Activated CD4-positive, CD25-positive, alpha-beta regulatory T cell treated with anti-CD3 and anti-CD28 coated beads, Interleukin-2, amount 50 U/mL, for 16 hours (primary cell): ENCODE data around the gene YBX1.
"Not testable (repeated sequence)": the region's sequence is repeated elsewhere in the genome, so short reads cannot be mapped to it uniquely, and the experiment has no call there.

Experiments used
- DNase-seq: peaks from one replicate; pipeline ENCODE4 v3.0.0-alpha.2; 2020; ENCODE audit warnings: low read depth, low spot score

YBX1 gene

GRCh38 chr1:42681741-42682483, at the start of gene YBX1:
YBX1 (plus strand) TSS chr1:42682418; CDS start chr1:42682566, 148 bp downstream.
- peak; percentile 89 for DNase-seq

GRCh38 chr1:42639116-42639515, 43.1 kb upstream of the YBX1 start:
- DNase-seq = no peak

DNA sequence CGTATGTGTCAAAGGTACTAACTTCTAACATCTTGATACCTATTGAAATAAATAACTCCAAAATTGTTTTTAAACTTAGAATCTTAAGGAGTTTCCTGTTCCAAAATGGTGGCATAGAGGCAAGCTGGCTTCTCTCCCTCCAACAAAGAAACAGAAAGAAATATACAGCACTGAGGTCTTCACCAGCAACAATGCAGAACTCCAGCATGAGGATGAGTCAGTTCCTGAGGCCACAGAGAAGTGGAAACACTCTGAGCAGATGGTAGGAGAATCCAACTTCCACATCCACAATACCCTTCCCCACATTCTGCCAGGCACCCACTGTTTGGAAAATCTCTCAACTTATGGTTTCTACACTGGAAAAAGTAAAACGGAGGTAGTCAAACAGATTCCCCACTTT, 36.2 kb upstream of the YBX1 start:
- no peak for DNase-seq

- DNase-seq = no peak
Observed at GRCh38 chr1:42657201-42657600, 25.0 kb upstream of the YBX1 start.

DNA sequence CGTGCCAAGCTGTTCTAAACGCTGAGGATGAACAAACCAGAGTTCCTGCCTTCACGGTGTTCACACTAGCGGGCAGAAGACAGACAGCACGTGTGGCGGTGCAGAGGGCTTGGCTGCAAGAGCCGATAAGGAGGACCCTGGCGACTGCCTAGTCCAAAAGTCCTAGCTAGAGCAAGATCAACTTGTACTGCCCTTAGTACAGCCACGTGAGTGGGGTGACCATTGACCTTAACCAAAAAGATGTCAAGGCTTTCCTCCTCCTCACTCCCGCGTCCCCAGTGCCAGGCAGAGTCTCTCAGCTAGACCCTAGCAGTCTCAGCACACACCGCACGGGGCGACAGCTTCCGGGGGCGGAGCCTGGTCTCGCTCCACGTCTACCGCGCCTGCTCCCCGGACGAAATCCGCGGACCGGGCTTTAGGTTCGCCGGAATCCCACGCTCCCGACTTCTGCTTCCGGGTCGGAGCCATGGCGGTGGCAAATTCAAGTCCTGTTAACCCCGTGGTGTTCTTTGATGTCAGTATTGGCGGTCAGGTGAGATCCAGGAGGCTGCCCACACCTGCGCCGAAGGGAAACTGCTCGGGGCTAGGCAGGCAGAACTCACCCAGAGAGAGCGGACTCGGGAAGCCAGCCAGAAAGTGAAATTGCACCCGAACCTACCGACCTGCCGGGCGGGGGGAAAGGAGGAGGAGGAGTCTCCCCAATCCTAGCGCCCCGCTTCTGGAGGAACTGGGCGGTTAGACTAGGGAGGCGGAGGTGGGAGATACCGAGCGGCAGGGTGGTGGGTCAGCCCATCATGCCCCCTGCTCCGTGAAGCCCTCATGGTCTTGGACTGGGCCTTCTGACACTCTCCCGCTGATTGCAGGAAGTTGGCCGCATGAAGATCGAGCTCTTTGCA, 24.0 kb upstream of the YBX1 start, which contains the start of gene PPIH:
TSS of gene PPIH (plus strand) at position 443 of the 896 bp plus-strand sequence. CDS start at position 467, 24 bp downstream.
- peak; percentile 85 for DNase-seq

GRCh38 chr1:42658877-42659337, 23.3 kb upstream of the YBX1 start:
- no peak for DNase-seq

DNA sequence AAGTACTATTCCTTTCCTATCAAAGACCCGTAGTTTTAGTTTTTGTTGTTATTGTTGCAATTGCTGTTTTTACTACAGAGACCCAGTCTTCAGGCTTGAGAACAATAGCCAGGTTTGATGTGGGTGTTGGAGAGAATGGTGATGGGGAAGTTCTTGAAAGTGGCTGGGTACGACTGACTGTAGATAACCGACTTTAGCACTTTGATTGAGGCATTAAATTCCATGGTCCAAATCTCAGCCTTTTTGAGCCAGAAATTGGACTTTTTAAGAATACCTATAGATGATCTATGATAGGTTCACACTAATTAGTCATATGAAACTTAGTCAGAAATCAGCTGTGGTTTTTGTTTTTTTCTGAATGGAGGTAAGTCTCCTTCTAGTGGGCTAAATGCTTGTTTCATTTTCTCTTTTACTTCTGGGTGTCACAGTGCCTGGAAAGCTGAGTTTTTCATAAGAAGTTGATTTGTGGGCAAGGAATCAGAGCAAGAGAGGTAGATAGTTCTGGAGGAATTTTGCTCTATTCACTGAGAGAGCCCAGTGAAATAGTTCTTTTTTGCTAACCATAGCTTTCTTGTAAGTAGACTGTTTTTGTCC, 21.2 kb upstream of the YBX1 start:
- DNase-seq = no peak

DNA sequence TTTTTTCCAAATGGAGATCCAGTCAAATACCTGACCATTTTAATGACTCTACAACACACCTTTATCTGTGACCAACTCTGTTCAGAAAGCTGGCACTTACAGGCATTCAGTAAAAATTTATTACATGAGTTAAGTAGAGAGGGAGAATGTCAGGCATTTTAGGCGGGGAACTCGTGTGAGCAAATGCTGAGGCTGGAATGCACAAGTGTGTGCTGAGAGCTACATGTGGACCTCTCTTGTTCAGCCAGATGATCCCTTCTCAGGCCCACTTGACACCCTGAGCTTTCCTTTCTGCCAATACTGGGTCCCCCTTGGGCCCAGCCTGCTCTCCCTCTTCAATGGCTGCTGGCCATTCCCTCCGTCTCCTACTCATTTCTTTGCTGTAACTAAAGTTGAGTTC, 12.3 kb upstream of the YBX1 start:
- DNase-seq = no peak

DNA sequence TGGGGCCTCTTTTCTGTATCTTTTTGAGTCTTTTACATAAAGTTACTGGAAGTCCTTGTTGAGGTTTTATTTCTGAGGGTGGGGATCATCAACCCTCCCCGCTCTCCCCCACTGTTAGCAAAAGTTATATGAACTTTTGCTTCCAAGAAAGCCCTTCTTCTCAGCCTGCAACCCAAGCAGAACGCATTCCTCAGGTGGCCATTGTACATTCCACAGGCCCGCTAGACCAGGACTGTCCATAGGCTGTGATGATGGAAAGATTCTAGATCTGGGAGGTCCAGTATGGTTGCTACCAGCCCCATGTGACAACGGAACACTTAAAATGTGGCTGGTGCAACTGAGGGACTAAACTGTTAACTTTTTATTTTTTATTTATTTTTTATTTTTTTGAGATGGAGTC, 11.8 kb upstream of the YBX1 start:
- DNase-seq = no peak

GRCh38 chr1:42674214-42674613, 8.0 kb upstream of the YBX1 start:
- DNase-seq = no peak

GRCh38 chr1:42674682-42675081, 7.5 kb upstream of the YBX1 start:
- DNase-seq = no peak

DNA sequence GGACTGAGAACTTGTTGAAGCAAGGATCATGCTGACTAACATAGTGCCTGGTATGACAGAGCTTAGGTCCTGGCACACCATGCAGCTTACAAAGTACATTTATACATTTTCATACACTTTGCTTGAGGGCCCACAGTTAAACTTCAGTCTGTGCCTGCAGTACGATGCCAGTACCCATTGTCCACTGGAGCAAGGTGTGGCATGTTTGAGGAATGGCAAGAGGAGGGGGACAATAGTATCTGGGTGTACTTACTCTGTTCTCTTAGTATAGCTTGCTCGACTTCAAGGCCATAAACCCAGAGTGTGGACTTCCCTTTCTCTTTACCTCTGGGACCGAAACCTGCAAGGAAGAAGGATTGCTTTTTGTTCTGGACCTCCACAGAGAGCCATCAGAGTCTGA, 6.8 kb upstream of the YBX1 start:
- DNase-seq = no peak

- no peak for DNase-seq
Observed at GRCh38 chr1:42676534-42677087, 5.6 kb upstream of the YBX1 start.

DNA sequence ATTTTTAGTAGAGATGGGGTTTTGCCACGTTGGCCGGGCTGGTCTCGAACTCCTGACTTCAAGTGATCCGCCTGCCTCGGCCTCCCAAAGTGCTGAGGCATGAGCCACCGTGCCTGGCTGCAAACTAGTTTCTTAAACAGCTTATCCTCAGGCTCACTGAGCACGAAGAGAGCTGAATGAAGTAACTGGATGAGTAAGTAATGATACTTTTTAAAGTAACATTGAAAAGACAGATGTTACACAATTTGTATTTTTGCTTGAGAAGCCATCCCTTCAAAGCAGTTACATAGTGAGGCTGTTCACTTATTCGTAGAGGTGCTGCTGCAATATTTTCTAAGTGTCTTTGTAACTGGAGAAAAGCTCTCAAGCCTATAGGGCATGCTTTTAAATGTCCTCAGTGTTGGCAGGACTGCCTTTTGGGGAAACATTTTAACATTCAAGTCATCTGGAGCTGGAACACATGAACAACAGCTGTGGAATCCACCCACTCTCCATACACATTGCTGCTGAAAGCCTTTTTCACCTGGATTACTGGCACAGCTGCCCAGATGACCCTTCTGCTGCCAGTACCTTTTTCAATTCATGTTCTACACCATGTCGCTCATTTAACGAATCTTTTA, 2.7 kb upstream of the YBX1 start:
- DNase-seq = no peak

GRCh38 chr1:42680055-42680454, 2.2 kb upstream of the YBX1 start:
- no peak for DNase-seq

- DNase-seq = no peak
Observed at GRCh38 chr1:42680921-42681683, 1.1 kb upstream of the YBX1 start.

DNA sequence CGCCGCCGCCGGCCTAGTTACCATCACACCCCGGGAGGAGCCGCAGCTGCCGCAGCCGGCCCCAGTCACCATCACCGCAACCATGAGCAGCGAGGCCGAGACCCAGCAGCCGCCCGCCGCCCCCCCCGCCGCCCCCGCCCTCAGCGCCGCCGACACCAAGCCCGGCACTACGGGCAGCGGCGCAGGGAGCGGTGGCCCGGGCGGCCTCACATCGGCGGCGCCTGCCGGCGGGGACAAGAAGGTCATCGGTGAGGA, 193 bp downstream of the YBX1 start:
- not testable (repeated sequence) for DNase-seq

DNA sequence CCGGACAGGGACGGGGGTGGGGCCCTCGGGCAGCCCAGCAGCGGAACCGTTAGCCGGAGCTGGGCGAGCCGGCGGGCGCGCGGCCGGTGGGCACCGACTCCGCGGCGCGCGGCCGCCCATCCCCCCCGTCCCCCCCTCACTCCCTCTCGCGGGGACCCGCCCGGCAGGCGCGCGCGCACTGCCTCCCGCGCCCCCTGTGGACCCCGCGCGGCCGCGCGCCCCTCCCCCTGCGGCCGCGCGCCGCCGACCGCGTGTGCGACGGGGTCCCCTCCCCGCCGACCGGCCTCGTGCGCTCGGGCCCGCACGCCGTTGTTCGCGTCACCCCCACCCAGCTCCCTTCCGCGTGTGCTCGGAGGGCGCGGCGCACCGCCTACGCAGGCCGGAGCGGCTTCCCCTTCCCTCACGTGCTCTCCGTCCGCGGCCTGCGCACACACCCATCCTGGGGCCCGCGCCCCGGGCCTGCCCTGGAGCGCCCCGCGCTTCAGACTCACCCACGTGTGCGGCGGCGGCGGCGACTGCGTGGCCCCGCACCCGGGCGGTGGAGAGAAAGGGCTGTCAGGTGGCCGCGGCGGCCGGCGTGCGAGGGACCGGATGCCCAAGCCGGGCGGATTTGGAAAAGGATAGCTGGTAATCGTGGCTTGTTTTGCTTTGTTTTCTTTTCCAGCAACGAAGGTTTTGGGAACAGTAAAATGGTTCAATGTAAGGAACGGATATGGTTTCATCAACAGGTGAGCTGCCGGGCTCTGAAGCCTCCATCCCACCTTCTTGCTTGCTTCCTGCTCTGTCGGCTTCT, 717 bp downstream of the YBX1 start:
- DNase-seq = peak; percentile 28

- no peak for DNase-seq
Observed at GRCh38 chr1:42684139-42684538, 1.9 kb downstream of the YBX1 start.

DNA sequence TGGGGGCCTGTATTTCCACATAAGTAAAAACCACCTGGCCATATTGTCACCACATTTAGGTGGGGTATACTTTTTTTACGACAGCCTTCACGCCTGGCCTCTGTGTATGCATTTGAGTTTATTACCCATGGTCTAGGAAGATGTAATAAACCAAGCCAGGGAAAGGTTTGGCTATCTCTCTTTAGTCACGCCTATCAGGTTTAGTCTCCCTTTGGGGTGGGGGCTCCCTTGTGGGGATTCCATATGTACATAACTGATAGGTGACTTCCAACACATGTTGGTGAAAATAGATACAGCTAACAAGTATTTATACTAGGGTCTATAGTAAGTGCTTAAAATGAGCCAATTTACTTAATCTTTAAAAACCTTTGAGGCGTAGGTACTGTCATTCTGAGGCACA, 4.2 kb downstream of the YBX1 start:
- DNase-seq = no peak
